DMS79 treated with DMSO at 0.1 percent for 48 hours (cell line): ENCODE data around the gene CXCL5.

Source experiments
- DNase-seq: peaks from one replicate; lab custom pipeline; 2025; lab: John Stamatoyannopoulos, UW

Gene CXCL5

GRCh38 chr4:73998040-73999011 lies at the start of gene CXCL5:
CXCL5 (minus strand) TSS chr4:73998677; CDS start chr4:73998581, 96 bp downstream.
- DNase-seq, result no peak

- DNase-seq, result no peak
Measured at GRCh38 chr4:74047152-74047551, 48.7 kb upstream of the CXCL5 start.

GRCh38 chr4:74045772-74046171 lies 47.3 kb upstream of the CXCL5 start:
- DNase-seq, result no peak

- no peak for DNase-seq
Measured at GRCh38 chr4:74045247-74045646, 46.8 kb upstream of the CXCL5 start.

GRCh38 chr4:74044677-74045076 lies 46.2 kb upstream of the CXCL5 start:
- DNase-seq, result no peak

GRCh38 chr4:74042681-74043080 lies 44.2 kb upstream of the CXCL5 start:
- no peak for DNase-seq

GRCh38 chr4:74041418-74041817 lies 42.9 kb upstream of the CXCL5 start:
- DNase-seq, result no peak

GRCh38 chr4:74039315-74039763 lies 40.9 kb upstream of the CXCL5 start:
- DNase-seq, result no peak

GRCh38 chr4:74038425-74039314 lies 40.2 kb upstream of the CXCL5 start, which contains the start of gene CXCL3:
CXCL3 (minus strand) TSS chr4:74038689; CDS start chr4:74038611, 78 bp downstream.
- peak; percentile 19 for DNase-seq

GRCh38 chr4:74038086-74038424 lies 39.6 kb upstream of the CXCL5 start:
- no peak for DNase-seq

GRCh38 chr4:74037076-74037955 lies 38.8 kb upstream of the CXCL5 start:
- no peak for DNase-seq

- no peak for DNase-seq
Measured at GRCh38 chr4:74033739-74034138, 35.3 kb upstream of the CXCL5 start.

- DNase-seq, result no peak
Measured at GRCh38 chr4:74032064-74032463, 33.6 kb upstream of the CXCL5 start.

GRCh38 chr4:74031576-74031975 lies 33.1 kb upstream of the CXCL5 start:
- DNase-seq, result no peak

- DNase-seq, result no peak
Measured at GRCh38 chr4:74030285-74030684, 31.8 kb upstream of the CXCL5 start.

GRCh38 chr4:74028504-74028903 lies 30.0 kb upstream of the CXCL5 start:
- DNase-seq, result no peak

GRCh38 chr4:74023709-74024108 lies 25.2 kb upstream of the CXCL5 start:
- no peak for DNase-seq

GRCh38 chr4:74021601-74022000 lies 23.1 kb upstream of the CXCL5 start:
- no peak for DNase-seq

- no peak for DNase-seq
Measured at GRCh38 chr4:74018771-74019170, 20.3 kb upstream of the CXCL5 start.

- DNase-seq, result no peak
Measured at GRCh38 chr4:74018116-74018515, 19.6 kb upstream of the CXCL5 start.

GRCh38 chr4:74016068-74016467 lies 17.6 kb upstream of the CXCL5 start:
- no peak for DNase-seq
